Liver (tissue), 9 donors: ENCODE results near the gene CAST. TPM values are rescaled to one million over a fixed set of nuclear protein-coding genes. Genes with fewer than 3 reads are reported as not detected.

Experiments used
- DNase-seq: peaks from one replicate; pipeline ENCODE4 v3.0.0-alpha.2; 2017; ENCODE audit warnings: low spot score
- H3K27ac ChIP-seq, 2 donors: one replicate each; pipeline ENCODE4 v1.7.0; 2013; ENCODE audit warnings: inconsistent platforms in 2 of 2, low read length in 2 of 2, control low read depth in 1 of 2, low read depth in 1 of 2, mild to moderate bottlenecking in 1 of 2
- H3K27me3 ChIP-seq, 4 donors: one replicate each; pipeline versions ENCODE4 v1.6.1 to v1.7.0; 2013; ENCODE audit warnings: low read length in 3 of 4, inconsistent platforms in 1 of 4, mild to moderate bottlenecking in 1 of 4, moderate library complexity in 1 of 4; ENCODE audit not compliant: control insufficient read depth in 4 of 4, insufficient read depth in 4 of 4
- H3K36me3 ChIP-seq, 4 donors: one replicate each; pipeline versions ENCODE4 v1.6.1 to v1.7.0; 2013; ENCODE audit warnings: low read length in 3 of 4, mild to moderate bottlenecking in 3 of 4, low read depth in 1 of 4, moderate library complexity in 1 of 4; ENCODE audit not compliant: control insufficient read depth in 4 of 4, insufficient read depth in 3 of 4
- H3K4me1 ChIP-seq, 4 donors: one replicate each; pipeline versions ENCODE4 v1.6.1 to v1.7.0; 2013; ENCODE audit warnings: low read length in 3 of 4, mild to moderate bottlenecking in 3 of 4, moderate library complexity in 1 of 4; ENCODE audit not compliant: control insufficient read depth in 4 of 4, insufficient read depth in 4 of 4
- H3K4me3 ChIP-seq, 3 donors: one replicate each; pipeline versions ENCODE4 v1.6.1 to v1.7.0; 2013; ENCODE audit warnings: low read length in 3 of 3, control low read depth in 1 of 3, low read depth in 1 of 3, mild to moderate bottlenecking in 1 of 3
- H3K9ac ChIP-seq, 2 donors: one replicate each; pipeline ENCODE4 v1.7.0; 2013; ENCODE audit warnings: low read length in 2 of 2, mild to moderate bottlenecking in 2 of 2, moderate library complexity in 2 of 2, control low read depth in 1 of 2, low read depth in 1 of 2
- H3K9me3 ChIP-seq, 4 donors: one replicate each; pipeline versions ENCODE4 v1.6.1 to v1.7.0; 2013; ENCODE audit warnings: low read length in 3 of 4; ENCODE audit not compliant: control insufficient read depth in 4 of 4
- ATF3 ChIP-seq: IDR thresholded peaks from 2 replicates; pipeline ENCODE4 v1.6.1; 2016; ENCODE audit warnings: antibody characterized with exemption
- CTCF ChIP-seq: fragments of 150-350 bp; IDR thresholded peaks from 2 replicates; pipeline ENCODE4 v1.5.1; 2017; ENCODE audit warnings: improper control_type of control experiment, low read depth, low read length; ENCODE audit not compliant: missing input control
- EGR1 ChIP-seq, 2 donors: IDR thresholded peaks; 2 replicates each; pipeline ENCODE4 v1.6.1; 2016 to 2018; ENCODE audit warnings: antibody characterized with exemption in 2 of 2, low read depth in 2 of 2
- FOXA1 ChIP-seq: IDR thresholded peaks from 2 replicates; pipeline ENCODE4 v1.6.1; 2016; ENCODE audit warnings: antibody characterized with exemption
- FOXA2 ChIP-seq: IDR thresholded peaks from 2 replicates; pipeline ENCODE4 v1.6.1; 2016; ENCODE audit warnings: antibody characterized with exemption
- GABPA ChIP-seq, 2 donors: IDR thresholded peaks in 1 of 2; conservative IDR thresholded peaks in 1 of 2; 2 replicates each; pipeline ENCODE4 v1.6.1; 2016; ENCODE audit warnings: antibody characterized with exemption in 2 of 2, mild to moderate bottlenecking in 1 of 2, moderate library complexity in 1 of 2
- HNF4A ChIP-seq, 2 donors: conservative IDR thresholded peaks; 2 replicates each; pipeline ENCODE4 v1.6.1; 2016; ENCODE audit warnings: antibody characterized with exemption in 2 of 2, mild to moderate bottlenecking in 2 of 2
- HNF4G ChIP-seq: IDR thresholded peaks from 2 replicates; pipeline ENCODE4 v1.6.1; 2016; ENCODE audit warnings: antibody characterized with exemption
- JUND ChIP-seq, 2 donors: IDR thresholded peaks; 2 replicates each; pipeline ENCODE4 v1.6.1; 2016; ENCODE audit warnings: antibody characterized with exemption in 2 of 2
- MAX ChIP-seq: IDR thresholded peaks from 2 replicates; pipeline ENCODE4 v1.6.1; 2016; ENCODE audit warnings: antibody characterized with exemption
- NR2F2 ChIP-seq: IDR thresholded peaks from 2 replicates; pipeline ENCODE4 v1.6.1; 2016; ENCODE audit warnings: antibody characterized with exemption
- RAD21 ChIP-seq, 2 donors: IDR thresholded peaks; 2 replicates each; pipeline ENCODE4 v1.6.1; 2016; ENCODE audit warnings: antibody characterized with exemption in 2 of 2, mild to moderate bottlenecking in 2 of 2
- REST ChIP-seq: IDR thresholded peaks from 2 replicates; pipeline ENCODE4 v1.6.1; 2016; ENCODE audit warnings: antibody characterized with exemption, mild to moderate bottlenecking
- RXRA ChIP-seq, 2 donors: IDR thresholded peaks; 2 replicates each; pipeline ENCODE4 v1.6.1; 2017 to 2018; ENCODE audit warnings: antibody characterized with exemption in 2 of 2, mild to moderate bottlenecking in 1 of 2
- SP1 ChIP-seq: IDR thresholded peaks from 2 replicates; pipeline ENCODE4 v1.6.1; 2018; ENCODE audit warnings: antibody characterized with exemption, mild to moderate bottlenecking
- YY1 ChIP-seq: IDR thresholded peaks from 2 replicates; pipeline ENCODE4 v1.6.1; 2016; ENCODE audit warnings: antibody characterized with exemption, mild to moderate bottlenecking
- ZBTB33 ChIP-seq: IDR thresholded peaks from 2 replicates; pipeline ENCODE4 v1.6.1; 2016; ENCODE audit warnings: antibody characterized with exemption
- WGBS: extraction: QIAGEN DNeasy Blood & Tissue Kit; methylation state at CpG from one replicate; pipeline ENCODE4 v1.1.7; 2013; 5-methylcytosine and 5-hydroxymethylcytosine counted together
- polyA plus RNA-seq, 2 donors: library from polyadenylated mRNA; stranded (reverse) in 1 of 2; unstranded in 1 of 2; fragments of 200-250 nt in 1 of 2; fragments of >200 nt in 1 of 2; fragmentation: Nextera tagmentation in 1 of 2; extraction: Ambion mirVana in 1 of 2; gene quantifications; one replicate each; pipeline versions ENCODE4 v1.2.1 to v1.2.3, GENCODE V29; 2013 to 2015
- total RNA-seq, 2 donors: library from RNA; depleted of rRNA; stranded (reverse); fragments of >200 nt; gene quantifications; one replicate each; pipeline ENCODE4 v1.2.3, GENCODE V29; 2014
- donor health status: healthy.
- donor health status: healthy.
- donor health status: healthy.
- donor health status: healthy.
- donor health status: healthy.

CAST gene
- total and polyA plus RNA-seq, 4 donors: 43.3 to 126 (median 81.0) TPM

- Histone ChIP-seq H3K27ac (no peak overlapping the region), H3K9ac (no peak overlapping the region), H3K9me3 (no peaks in the 10 kb centered on the region), H3K4me1 (no peaks in the 10 kb centered on the region), H3K4me3 (no peak overlapping the region), H3K36me3 (no peaks in the 10 kb centered on the region), H3K27me3 (no peaks in the 10 kb centered on the region)
- 76% methylated on average over 2 of the region's 2 CpGs for WGBS
- no peak for DNase-seq
- TF ChIP-seq JUND (IDR thresholded peaks at IDR 0.05) (no peak), ATF3 (no peak), MAX (no peak), RAD21 (IDR thresholded peaks at IDR 0.05) (no peak), RXRA (IDR thresholded peaks at IDR 0.05) (no peak), SP1 (no peak), GABPA (IDR thresholded peaks at IDR 0.05 in 1 of 2, conservative IDR thresholded peaks at IDR 0.05 in 1 of 2) (no peak), YY1 (no peak), HNF4A (conservative IDR thresholded peaks at IDR 0.05) (no peak), CTCF (no peak), EGR1 (IDR thresholded peaks at IDR 0.05; ENCODE audit: low read depth in 2 of 2) (no peak), NR2F2 (no peak), FOXA1 (no peak), FOXA2 (no peak), HNF4G (no peak)
Observed at GRCh38 chr5:96642281-96642640, 19.9 kb upstream of the CAST start.

GRCh38 chr5:96645091-96645490 lies 17.1 kb upstream of the CAST start:
- Histone ChIP-seq H3K4me1 (peaks cover 2 to 11% (median 8%) of the 10 kb centered on the region in 4 donors), H3K27me3 (no peaks in the 10 kb centered on the region), H3K4me3 (no peak overlapping the region), H3K27ac (no peak overlapping the region), H3K36me3 (no peaks in the 10 kb centered on the region), H3K9me3 (no peaks in the 10 kb centered on the region), H3K9ac (no peak overlapping the region)
- DNase-seq: no peak
- no peak for TF ChIP-seq FOXA2
- TF ChIP-seq JUND (IDR thresholded peaks at IDR 0.05): no peak
- no peak for TF ChIP-seq HNF4A (conservative IDR thresholded peaks at IDR 0.05)
- TF ChIP-seq ZBTB33: no peak
- WGBS: 92% methylated on average over 7 of the region's 7 CpGs

GRCh38 chr5:96648023-96648422 lies 14.2 kb upstream of the CAST start:
- Histone ChIP-seq H3K36me3 (no peaks in the 10 kb centered on the region), H3K4me3 (no peak overlapping the region), H3K9me3 (no peaks in the 10 kb centered on the region), H3K27ac (no peak overlapping the region), H3K27me3 (no peaks in the 10 kb centered on the region), H3K9ac (no peak overlapping the region), H3K4me1 (peaks cover 2 to 11% (median 8%) of the 10 kb centered on the region in 4 donors)
- DNase-seq: no peak
- TF ChIP-seq GABPA (IDR thresholded peaks at IDR 0.05 in 1 of 2, conservative IDR thresholded peaks at IDR 0.05 in 1 of 2) (no peak), ATF3 (no peak), RXRA (IDR thresholded peaks at IDR 0.05) (no peak), NR2F2 (no peak), CTCF (no peak), REST (no peak), HNF4A (conservative IDR thresholded peaks at IDR 0.05) (no peak), YY1 (no peak), HNF4G (no peak), FOXA1 (no peak), FOXA2 (no peak), MAX (no peak)
